A673 (cell line): Measurements from ENCODE around the gene QDPR. TPM values are rescaled to one million over a fixed set of nuclear protein-coding genes. Genes with fewer than 3 reads are reported as not detected.
"Not testable (repeated sequence)": the region's sequence is repeated elsewhere in the genome, so short reads cannot be mapped to it uniquely, and the experiment has no call there.

Experiments used
- BruUV-seq: library from RNA; stranded (reverse); fragments of 400-500 nt; replicated peaks from 2 replicates; lab custom pipeline; 2021; lab: Mats Ljungman, UMichigan
- CTCF ChIA-PET: fragments of 300-600 bp; sonication (Branson Sonifier 250); formaldehyde crosslinking; loops from one replicate; lab custom pipeline; 2022; ENCODE audit warnings: antibody characterized with exemption; lab: Charles Lee
- POLR2A ChIA-PET: fragments of 300-600 bp; sonication (Branson Sonifier 250); formaldehyde crosslinking; loops from one replicate; lab custom pipeline; 2022; ENCODE audit warnings: antibody characterized with exemption; ENCODE audit not compliant: low non-redundant PET; lab: Charles Lee
- DNase-seq: peaks from one replicate; pipeline ENCODE4 v3.0.0-alpha.2; 2015; ENCODE audit warnings: low spot score
- H3K27ac ChIP-seq: fragments of 200-600 bp; sonication (generic); 2 replicates; pipeline ENCODE4 v1.5.1; 2016; ENCODE audit warnings: mixed run types, low read depth, mild to moderate bottlenecking, mixed read lengths, antibody characterized with exemption, low read length; ENCODE audit not compliant: poor library complexity, severe bottlenecking
- H3K27me3 ChIP-seq: fragments of 200-600 bp; sonication (generic); replicated peaks from 2 replicates; pipeline ENCODE4 v1.6.1; 2017; ENCODE audit warnings: mixed run types, low read depth, mild to moderate bottlenecking, mixed read lengths, antibody characterized with exemption, low read length; ENCODE audit not compliant: insufficient read depth, poor library complexity
- H3K36me3 ChIP-seq: fragments of 200-600 bp; sonication (generic); 2 replicates; pipeline ENCODE4 v1.6.1; 2016; ENCODE audit warnings: mixed run types, mild to moderate bottlenecking, mixed read lengths, antibody characterized with exemption, low read length; ENCODE audit not compliant: insufficient read depth, poor library complexity, severe bottlenecking
- H3K4me1 ChIP-seq: fragments of 200-600 bp; sonication (generic); 2 replicates; pipeline ENCODE4 v1.6.1; 2017; ENCODE audit warnings: mixed run types, mild to moderate bottlenecking, mixed read lengths, antibody characterized with exemption, low read length; ENCODE audit not compliant: insufficient read depth, poor library complexity, severe bottlenecking
- H3K4me3 ChIP-seq: fragments of 200-600 bp; sonication (generic); 2 replicates; pipeline ENCODE4 v1.5.1; 2016; ENCODE audit warnings: low read depth, mixed run types, mild to moderate bottlenecking, mixed read lengths, low read length; ENCODE audit not compliant: poor library complexity, severe bottlenecking
- H3K9me3 ChIP-seq: fragments of 200-600 bp; sonication (generic); 2 replicates; pipeline ENCODE4 v1.6.1; 2016; ENCODE audit warnings: mixed run types, low read depth, mild to moderate bottlenecking, mixed read lengths, antibody characterized with exemption, low read length; ENCODE audit not compliant: poor library complexity, severe bottlenecking
- CTCF ChIP-seq: fragments of 300-800, 200-600 bp; sonication (generic); conservative IDR thresholded peaks from 2 replicates; pipeline ENCODE4 v1.5.1; 2017; ENCODE audit warnings: low read depth, mild to moderate bottlenecking, antibody characterized with exemption, low read length, moderate library complexity, mixed read lengths
- EZH2 ChIP-seq: fragments of 200-600 bp; sonication (generic); IDR thresholded peaks from 2 replicates; pipeline ENCODE4 v1.6.1; 2017; ENCODE audit warnings: borderline replicate concordance, low read depth, mild to moderate bottlenecking, mixed read lengths, antibody characterized with exemption, low read length; ENCODE audit not compliant: poor library complexity, severe bottlenecking
- intact Hi-C: fragments of 100-400 bp; cut with micrococcal nuclease; formaldehyde crosslinking; loops from one replicate; pipeline ENCODE4 v1.10.0; 2022; ENCODE audit not compliant: unreplicated experiment
- total RNA-seq: library from RNA; stranded (reverse); gene quantifications from 2 replicates; pipeline ENCODE4 v1.2.3, GENCODE V29; 2021

QDPR gene
- total RNA-seq, 1 experiment from 2014 or later: 14.7 TPM

GRCh38 chr4:17447675-17448298 lies 64.1 kb downstream of the QDPR start:
- ChIA-PET CTCF (interaction anchor here (0.6 to 1.4 kb wide), 16 partner anchors 8 to 1157 kb away, joined by 3 to 9 read pairs (median 5); no protein-coding TSS in a partner anchor), POLR2A (no interaction called here)
- DNase-seq: peak; percentile 86
- H3K4me1 ChIP-seq: no peaks in the 10 kb centered on the region
- no TSS peak for BruUV-seq
- TF ChIP-seq CTCF (peak; percentile 82), EZH2 (no peak)
- intact Hi-C loops: loop anchor here (5.0 to 10.0 kb wide), 5 partner anchors 100 to 1155 kb away; no protein-coding TSS in a partner anchor
- H3K27ac ChIP-seq: no peak overlapping the region
- H3K27me3 ChIP-seq: no peaks in the 10 kb centered on the region
- no peaks in the 10 kb centered on the region for H3K9me3 ChIP-seq
- H3K4me3 ChIP-seq: no peak overlapping the region
- H3K36me3 ChIP-seq: no peaks in the 10 kb centered on the region

GRCh38 chr4:17447056-17447455 lies 64.8 kb downstream of the QDPR start:
- POLR2A ChIA-PET: interaction anchor here (0.7 kb wide), 1 partner anchor 1000 kb away, joined by 3 read pairs; no protein-coding TSS in a partner anchor
- no peak for DNase-seq
- no peak overlapping the region for H3K27ac ChIP-seq
- H3K4me1 ChIP-seq: no peaks in the 10 kb centered on the region
- H3K36me3 ChIP-seq: no peaks in the 10 kb centered on the region
- TF ChIP-seq CTCF (no peak), EZH2 (no peak)
- no peaks in the 10 kb centered on the region for H3K27me3 ChIP-seq
- H3K4me3 ChIP-seq: no peak overlapping the region
- intact Hi-C loops: loop anchor here (5.0 to 10.0 kb wide), 5 partner anchors 100 to 1155 kb away; no protein-coding TSS in a partner anchor
- H3K9me3 ChIP-seq: no peaks in the 10 kb centered on the region
- CTCF ChIA-PET: interaction anchor here (1.0 to 1.4 kb wide), 5 partner anchors 19 to 123 kb away, joined by 3 to 5 read pairs (median 4); no protein-coding TSS in a partner anchor
- no TSS peak for BruUV-seq

GRCh38 chr4:17442477-17442876 lies 69.4 kb downstream of the QDPR start:
- H3K4me1 ChIP-seq, BruUV-seq, CTCF ChIA-PET, H3K4me3 ChIP-seq, H3K36me3 ChIP-seq, POLR2A ChIA-PET, H3K27me3 ChIP-seq, H3K9me3 ChIP-seq, H3K27ac ChIP-seq: not testable (repeated sequence)
- intact Hi-C loops: loop anchor here (10.0 kb wide), 2 partner anchors 658 to 998 kb away; no protein-coding TSS in a partner anchor
- DNase-seq: peak; percentile 47
